Myocyte (in vitro differentiated cells): ENCODE results near the gene BRD7. TPM values are rescaled to one million over a fixed set of nuclear protein-coding genes. Genes with fewer than 3 reads are reported as not detected.

Source experiments
- DNase-seq: peaks from one replicate; pipeline ENCODE4 v3.0.0-alpha.2; 2012; ENCODE audit warnings: low read depth
- total RNA-seq: library from RNA; depleted of rRNA; stranded (reverse); fragments of >200 nt; gene quantifications from 2 replicates; pipeline ENCODE4 v1.2.3, GENCODE V29; 2014

The BRD7 gene
- total RNA-seq, 1 donor from 2014 or later = 56.3 TPM

DNA sequence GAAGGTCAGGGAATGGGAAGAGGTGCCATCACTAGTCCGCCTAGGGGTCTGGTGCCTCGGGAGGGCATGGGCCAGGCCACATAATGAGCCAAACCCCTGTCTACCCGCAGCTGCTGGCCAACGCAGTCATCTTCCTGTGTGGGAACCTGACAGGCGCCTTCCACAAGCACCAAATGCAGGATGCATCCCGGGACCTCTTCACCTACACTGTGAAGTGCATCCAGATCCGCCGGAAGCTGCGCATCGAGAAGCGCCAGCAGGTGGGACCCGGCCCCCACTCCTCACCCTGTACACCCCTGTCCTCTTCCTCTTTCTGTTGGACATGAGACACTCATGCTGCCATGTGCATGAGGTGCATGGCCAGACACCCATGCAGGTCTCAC lies 76.2 kb downstream of the BRD7 start:
- no peak for DNase-seq

- no peak for DNase-seq
Observed at GRCh38 chr16:50291719-50292565, 76.8 kb downstream of the BRD7 start.

DNA sequence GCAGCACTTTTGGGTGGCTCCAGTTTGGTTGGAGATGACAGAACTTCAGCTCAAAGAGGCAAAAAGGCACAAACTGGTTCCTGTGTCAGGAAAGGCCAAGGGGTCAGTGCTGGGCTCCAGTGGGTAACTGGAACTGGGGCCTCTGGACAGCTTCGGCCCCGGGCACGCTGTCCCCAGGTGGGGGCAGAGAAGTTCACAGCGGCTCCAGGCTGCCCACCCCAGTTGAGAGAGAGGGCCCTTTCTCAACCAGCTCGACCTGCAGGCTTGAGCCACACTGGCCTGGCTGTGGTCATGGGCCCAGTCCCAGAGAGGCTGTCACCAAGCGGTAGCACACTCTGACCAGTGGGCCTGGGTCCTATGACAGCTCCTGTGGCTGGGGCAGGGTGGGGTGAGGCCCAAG lies 77.9 kb downstream of the BRD7 start:
- no peak for DNase-seq

DNA sequence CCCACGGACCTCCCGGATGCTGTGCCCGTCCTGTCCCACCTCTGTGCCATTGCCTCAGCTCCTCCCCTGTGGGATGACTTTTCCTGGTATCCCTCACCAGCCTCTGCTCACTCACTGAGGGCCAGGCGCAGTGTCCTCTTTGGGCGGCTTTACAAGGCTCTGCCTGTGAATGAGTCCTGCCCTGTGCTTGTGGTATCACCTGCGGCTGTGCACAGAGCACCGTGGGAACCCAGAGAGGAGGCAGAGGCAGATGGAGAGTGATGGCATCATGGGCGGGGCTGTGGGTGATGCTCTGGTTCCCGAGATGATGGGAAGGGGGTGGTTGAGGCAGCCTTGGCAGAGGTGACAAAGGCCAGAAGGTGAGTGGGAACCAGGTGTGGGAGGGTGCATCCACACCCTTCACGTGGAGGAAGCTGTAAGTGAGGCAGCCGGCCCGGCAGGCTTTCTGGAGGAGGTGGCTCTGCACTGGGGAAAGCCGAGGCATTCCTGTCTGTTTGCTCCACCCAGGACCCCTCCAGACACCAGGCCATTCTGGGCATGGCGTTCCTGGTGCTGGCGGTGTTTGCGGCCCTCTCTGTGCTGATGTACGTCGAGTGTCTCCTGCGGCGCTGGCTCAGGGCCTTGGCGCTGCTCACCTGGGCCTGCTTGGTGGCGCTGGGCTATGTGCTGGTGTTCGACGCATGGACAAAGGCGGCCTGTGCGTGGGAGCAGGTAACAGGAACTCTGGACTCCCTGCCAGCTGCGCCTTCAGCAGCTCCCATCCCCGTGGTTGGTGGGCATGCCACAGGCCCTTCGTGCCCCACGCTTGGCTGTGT lies 78.6 kb downstream of the BRD7 start:
- no peak for DNase-seq

DNA sequence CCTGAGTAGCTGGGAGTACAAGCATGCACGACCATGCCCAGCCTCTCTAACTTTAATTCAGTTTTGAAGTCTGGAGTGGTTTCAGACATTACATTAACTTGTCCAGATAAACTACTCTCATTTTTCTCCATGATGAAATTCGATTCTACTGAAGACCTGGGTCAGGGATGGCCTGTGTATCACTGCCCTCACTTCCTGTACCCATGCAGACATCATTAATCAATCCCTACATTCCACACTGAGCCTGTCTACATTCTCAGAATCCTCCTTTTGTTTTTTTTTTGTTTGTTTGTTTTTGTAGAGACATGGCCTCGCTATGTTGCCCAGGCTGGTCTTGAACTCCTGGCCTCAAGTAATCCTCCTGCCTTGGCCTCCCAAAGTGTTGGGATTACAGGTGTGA lies 79.9 kb downstream of the BRD7 start:
- DNase-seq = no peak

DNA sequence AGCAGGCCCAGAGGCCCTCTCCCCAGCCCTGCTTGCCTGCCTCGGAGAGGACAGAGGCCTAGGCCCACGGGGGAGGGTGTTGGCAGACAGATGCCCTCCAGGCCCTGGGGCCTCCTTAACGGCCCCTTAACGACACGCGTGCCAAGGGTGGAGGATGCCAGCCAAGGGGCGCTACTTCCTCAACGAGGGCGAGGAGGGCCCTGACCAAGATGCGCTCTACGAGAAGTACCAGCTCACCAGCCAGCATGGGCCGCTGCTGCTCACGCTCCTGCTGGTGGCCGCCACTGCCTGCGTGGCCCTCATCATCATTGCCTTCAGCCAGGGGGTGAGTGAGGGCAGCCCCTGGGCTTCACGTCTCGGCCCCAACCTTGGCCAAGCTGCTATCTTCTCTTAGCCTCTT lies 80.8 kb downstream of the BRD7 start:
- no peak for DNase-seq

DNA sequence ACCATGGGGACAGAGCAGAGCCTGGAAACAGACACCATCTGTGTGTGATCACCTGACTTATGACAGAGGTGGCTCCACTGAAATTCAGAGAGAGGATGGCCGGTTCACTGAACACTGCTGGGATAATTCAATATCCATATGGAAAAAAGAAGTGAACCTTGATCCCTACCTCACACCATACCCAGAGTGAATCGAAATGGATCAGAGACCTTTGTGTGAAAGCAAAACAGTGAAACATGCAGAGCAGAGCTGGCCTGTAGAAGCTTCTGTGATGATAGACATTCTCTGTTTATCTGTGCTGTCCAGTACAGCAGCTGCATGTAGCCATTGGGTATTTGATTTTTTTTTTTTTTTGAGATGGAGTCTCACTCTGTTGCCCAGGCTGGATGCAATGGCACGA lies 82.1 kb downstream of the BRD7 start:
- no peak for DNase-seq

DNA sequence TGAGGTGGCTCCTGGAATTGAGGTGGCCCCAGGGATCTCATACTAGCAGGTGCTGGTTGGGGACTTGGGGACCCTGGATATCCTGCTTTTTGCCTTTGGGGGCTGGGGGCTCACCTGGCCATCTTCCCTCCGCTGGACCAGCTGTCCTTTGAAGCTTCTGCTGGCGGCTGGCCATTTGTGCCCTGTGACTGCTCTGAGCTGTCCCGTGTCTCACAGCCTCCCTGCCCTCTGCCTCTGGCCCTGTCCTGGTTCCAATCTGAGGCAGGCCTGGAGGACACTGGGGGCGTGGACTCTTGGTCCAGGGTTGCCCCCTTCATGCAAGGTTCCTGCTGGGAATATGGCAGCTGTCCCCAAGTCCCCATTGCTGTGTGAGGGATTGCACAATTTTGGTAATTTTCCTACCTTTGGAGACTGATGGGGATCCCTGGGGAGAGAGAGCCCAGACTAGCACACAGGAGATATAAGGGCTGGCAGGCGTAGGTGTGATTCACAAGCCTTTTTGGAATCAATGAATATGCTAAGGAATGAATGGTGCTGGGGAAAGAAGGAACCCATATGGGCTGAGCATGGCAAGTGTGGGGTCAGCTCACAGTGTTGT lies 83.3 kb downstream of the BRD7 start:
- DNase-seq = no peak

DNA sequence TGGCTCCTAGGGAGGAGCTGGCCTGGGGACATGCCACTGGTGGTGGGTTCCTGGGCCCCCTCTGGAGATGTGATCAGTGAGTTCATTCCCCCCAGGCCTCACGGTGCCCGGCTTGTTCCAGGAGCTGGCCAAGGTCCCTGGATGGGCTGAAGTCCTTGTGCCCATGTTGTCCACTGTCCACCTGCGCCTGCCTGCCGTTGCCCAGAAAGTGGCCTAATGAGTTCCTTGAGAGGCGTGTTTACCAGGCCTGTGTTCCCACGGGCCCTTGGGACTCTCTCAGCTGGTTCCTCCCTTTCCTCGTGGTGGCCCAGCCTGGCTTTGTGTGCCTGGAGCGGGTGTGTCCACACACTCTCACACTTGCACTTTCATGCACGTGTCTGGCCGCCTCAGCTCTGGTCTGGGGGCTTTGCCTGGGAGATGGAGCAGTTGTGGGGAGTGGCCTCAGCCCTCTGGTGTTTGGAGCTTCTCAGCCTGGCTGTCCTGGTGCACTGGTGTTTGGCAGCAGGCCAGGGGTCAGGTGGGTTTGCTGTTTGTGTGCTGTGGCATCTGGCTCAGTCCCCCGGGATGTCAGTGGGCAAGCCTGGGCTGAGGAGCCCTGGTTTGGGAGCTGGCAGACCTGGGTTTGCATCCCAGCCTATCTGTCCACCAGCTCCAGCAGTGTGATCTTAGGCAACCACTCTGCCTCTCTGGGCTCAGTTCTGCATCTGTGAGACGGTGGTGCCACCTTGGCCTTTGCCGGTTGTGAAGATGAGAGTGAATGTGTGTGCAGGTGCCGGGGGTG lies 84.5 kb downstream of the BRD7 start:
- peak; percentile 60 for DNase-seq

- DNase-seq = peak; percentile 26
Observed at GRCh38 chr16:50282955-50283631, 85.7 kb downstream of the BRD7 start.

- peak; percentile 59 for DNase-seq
Observed at GRCh38 chr16:50282010-50282538, 86.7 kb downstream of the BRD7 start.

DNA sequence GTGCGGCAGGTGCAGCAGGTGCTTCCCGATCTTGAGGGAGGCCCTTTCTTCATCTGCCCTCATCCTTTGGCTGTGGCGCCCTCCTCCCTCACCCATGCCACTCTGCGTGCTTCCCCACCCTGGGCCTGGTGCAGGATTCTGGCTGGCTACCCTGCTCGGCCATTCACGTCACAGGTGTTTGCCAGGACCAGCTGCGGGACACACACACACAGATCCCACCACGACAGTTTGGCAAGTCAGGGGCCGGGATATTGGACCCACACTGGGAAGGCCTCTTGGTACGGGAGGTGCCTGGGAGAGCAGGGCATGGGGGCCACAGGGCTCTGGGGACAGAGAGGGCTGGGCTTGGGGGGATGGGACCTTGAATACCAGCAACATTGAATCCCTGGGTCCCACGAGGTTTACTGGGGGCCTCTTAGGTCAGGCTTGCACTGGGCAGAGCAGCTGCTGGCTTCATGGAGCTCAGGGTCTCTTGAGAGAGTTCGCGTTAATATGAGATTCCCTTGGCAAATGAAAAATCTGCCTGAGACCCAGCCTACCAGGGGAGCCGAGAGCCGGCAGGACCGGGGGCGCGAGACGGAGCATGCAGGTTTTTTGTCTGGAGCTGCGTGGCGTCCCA lies 87.3 kb downstream of the BRD7 start:
- no peak for DNase-seq

DNA sequence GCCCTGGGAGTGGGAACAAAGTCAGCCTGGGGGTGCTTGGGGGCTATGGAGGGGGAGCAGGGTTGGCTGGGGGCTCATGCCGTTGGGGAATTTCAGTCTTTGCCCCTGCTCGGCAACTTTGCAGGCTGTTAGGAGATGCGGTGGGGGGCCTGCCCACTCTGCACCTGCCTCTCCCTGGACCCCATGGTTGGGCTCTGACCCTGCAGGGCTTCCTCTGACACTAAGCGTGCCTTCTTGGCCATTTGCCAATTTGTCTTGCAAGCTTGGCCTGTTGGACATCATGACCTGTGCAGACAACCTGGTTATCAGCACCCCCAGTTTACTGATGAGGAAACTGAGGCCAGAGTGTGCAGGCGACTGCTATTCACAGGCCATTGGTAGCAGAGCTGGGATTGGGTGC lies 87.9 kb downstream of the BRD7 start:
- no peak for DNase-seq

GRCh38 chr16:50279504-50279865 lies 89.3 kb downstream of the BRD7 start:
- DNase-seq = no peak

GRCh38 chr16:50278251-50278650 lies 90.5 kb downstream of the BRD7 start:
- DNase-seq = no peak

DNA sequence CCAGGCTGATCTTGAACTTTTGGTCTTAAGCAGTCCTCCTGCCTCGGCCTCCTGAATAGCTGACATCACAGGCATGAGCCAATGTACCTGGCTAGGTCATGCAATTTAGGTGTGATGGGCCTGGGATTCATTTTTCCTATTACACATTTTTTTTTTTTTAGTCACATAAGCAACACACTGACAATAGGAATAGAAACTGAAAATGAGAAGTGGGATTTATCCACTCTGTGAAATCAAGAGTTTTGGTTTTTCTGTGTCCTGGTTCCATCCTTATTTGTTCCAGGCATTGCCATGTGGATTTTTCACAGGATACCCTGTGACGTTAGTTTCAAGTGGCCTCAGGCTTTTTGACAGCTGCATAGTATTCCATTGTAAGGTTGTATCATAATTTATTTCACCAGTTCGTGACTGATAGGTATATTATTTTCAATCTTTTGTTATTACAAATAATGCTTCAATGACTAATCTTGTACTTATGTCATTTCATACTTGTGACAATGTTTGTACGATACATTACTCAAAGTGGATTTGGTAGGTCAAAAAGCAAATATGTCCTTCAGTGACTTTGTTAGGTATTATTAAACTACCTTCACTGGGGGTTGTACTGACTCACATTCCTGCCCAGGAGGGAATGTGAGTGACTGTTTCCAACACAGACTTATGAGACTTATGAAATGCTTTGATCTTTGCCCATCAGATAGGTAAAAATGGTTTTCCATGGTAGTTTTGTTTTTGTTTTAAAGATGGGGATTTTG lies 91.8 kb downstream of the BRD7 start:
- no peak for DNase-seq

DNA sequence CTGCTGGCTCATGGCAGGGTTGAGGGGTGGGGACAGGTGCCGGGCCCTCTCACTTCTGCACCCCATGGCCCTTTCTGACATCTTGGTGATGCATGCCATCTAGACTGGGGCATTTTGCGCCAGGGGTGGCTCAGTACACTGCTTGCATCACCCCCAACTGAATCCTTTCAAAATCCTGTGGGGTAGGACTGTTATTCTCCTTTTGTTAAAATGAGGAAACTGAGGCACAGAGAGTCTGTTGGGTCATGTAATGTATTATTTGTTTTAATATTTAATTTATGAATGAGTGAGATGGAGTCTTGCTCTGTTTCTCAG lies 92.5 kb downstream of the BRD7 start:
- DNase-seq = no peak

GRCh38 chr16:50275428-50276325 lies 93.1 kb downstream of the BRD7 start:
- DNase-seq = no peak

GRCh38 chr16:50275098-50275415 lies 93.7 kb downstream of the BRD7 start:
- DNase-seq = no peak
